Measurements from ENCODE around the gene CLSTN3. TPM values are rescaled to one million over a fixed set of nuclear protein-coding genes. Genes with fewer than 3 reads are reported as not detected.

The CLSTN3 gene
- total and polyA plus RNA-seq, 9 of the 15 experiments (the other 6 are each of a cell fraction or from before 2014, with no cell fraction given), result 0.08 to 23.2 (median 11.0) TPM

GRCh38 chr12:7146906-7147305, 16.7 kb downstream of the CLSTN3 start:
- Histone ChIP-seq H3K27ac (ENCODE audit: extremely low read depth, low read depth, low read length) (no peak overlapping the region), H2AFZ (ENCODE audit: low read depth, low read length) (no peak overlapping the region), H3K9me3 (replicated peaks; ENCODE audit: control insufficient read depth, insufficient read depth, low read depth, low read length) (no peaks in the 10 kb centered on the region), H3K79me2 (ENCODE audit: control insufficient read depth, insufficient read depth, low read length) (no peaks in the 10 kb centered on the region), H4K20me1 (replicated peaks; ENCODE audit: control insufficient read depth, insufficient read depth, low read length) (no peaks in the 10 kb centered on the region), H3K9me1 (ENCODE audit: control insufficient read depth, insufficient read depth, low read length) (no peaks in the 10 kb centered on the region), H3K4me1 (replicated peaks in 1 of 2; ENCODE audit: control insufficient read depth in 2 of 2, insufficient read depth in 2 of 2, low read length in 2 of 2) (peaks cover 7 to 10% of the 10 kb centered on the region in 2 experiments; a peak in 3 of 5 replicates), H3K36me3 (ENCODE audit: control insufficient read depth, insufficient read depth, low read length) (peaks cover 35% of the 10 kb centered on the region; the same call in 2 of the 3 replicates), H3K4me3 (no peak overlapping the region), H3K9ac (ENCODE audit: insufficient read depth in 1 of 2, low read depth in 2 of 2, low read length in 2 of 2) (no peak overlapping the region), H3K27me3 (ENCODE audit: control insufficient read depth in 2 of 2, insufficient read depth in 2 of 2, low read length in 2 of 2) (no peaks in the 10 kb centered on the region), H3K4me2 (ENCODE audit: insufficient read depth, low read length) (no peak overlapping the region)
- WGBS (ENCODE audit: insufficient coverage, low coverage, missing lambda C conversion rate), result 86% methylated on average over 5 of the region's 7 CpGs
- no peak for DNase-seq (ENCODE audit: extremely low read depth in 1 of 4, low spot score in 3 of 4)
- no peak for FAIRE-seq
- in situ Hi-C loops (cut with MboI) (no loop called here), intact Hi-C loops (cut with micrococcal nuclease) (no loop called here)
- ChIA-PET POLR2A (no interaction called here), CTCF (ENCODE audit: low intra/inter-chr PET ratio) (no interaction called here)
- TF ChIP-seq HDGF (IDR thresholded peaks at IDR 0.05) (no peak), ZBTB34 (CRISPR knock-in tag; IDR thresholded peaks at IDR 0.05) (no peak), ZNF277 (CRISPR knock-in tag; IDR thresholded peaks at IDR 0.05; ENCODE audit: borderline replicate concordance) (no peak), CHD2 (IDR thresholded peaks at IDR 0.05; ENCODE audit: low read depth, low read length) (no peak), PHF20 (IDR thresholded peaks at IDR 0.05; ENCODE audit: partially characterized antibody) (no peak), PRDM10 (IDR thresholded peaks at IDR 0.05; ENCODE audit: partially characterized antibody) (no peak), ZNF668 (CRISPR knock-in tag; IDR thresholded peaks at IDR 0.05) (no peak), KAT7 (CRISPR knock-in tag; IDR thresholded peaks at IDR 0.05; ENCODE audit: borderline replicate concordance) (no peak), CHAMP1 (IDR thresholded peaks at IDR 0.05) (no peak), ZNF511 (CRISPR knock-in tag; IDR thresholded peaks at IDR 0.05) (no peak), ZNF384 (IDR thresholded peaks at IDR 0.05; ENCODE audit: low read depth, low read length) (no peak)
- BruUV-seq (replicated peaks), result no TSS peak
- no peak for ATAC-seq

All from K562 (cell line).